SK-N-SH treated with all-trans-retinoic acid at 6 μM for 48 hours (cell line): ENCODE measurements around the gene RYR1.

ENCODE experiments used
- ATAC-seq: fragments of 200-7000 bp; cut with Tn5 transposase; 3 replicates; pipeline ENCODE4 v1.9.1; 2020; ENCODE audit warnings: mild to moderate bottlenecking, moderate library complexity
- ARNTL ChIP-seq: fragments of 450-650 bp; formaldehyde crosslinking; IDR thresholded peaks from 2 replicates; pipeline ENCODE4 v1.5.0; 2020; ENCODE audit warnings: low read depth, mild to moderate bottlenecking, moderate library complexity, borderline replicate concordance
- CREB5 ChIP-seq: fragments of 250-450 bp; sonication (Bioruptor Pico); IDR thresholded peaks from 2 replicates; pipeline ENCODE4 v1.5.1; 2020; ENCODE audit warnings: low read depth, mild to moderate bottlenecking, moderate library complexity
- CSDC2 ChIP-seq: fragments of 250-450 bp; sonication (Bioruptor Pico); IDR thresholded peaks from 2 replicates; pipeline ENCODE4 v1.5.0; 2020; ENCODE audit warnings: mild to moderate bottlenecking, moderate library complexity
- CSRNP3 ChIP-seq: fragments of 250-450 bp; sonication (Bioruptor Pico); IDR thresholded peaks from 2 replicates; pipeline ENCODE4 v1.5.1; 2021; ENCODE audit warnings: mild to moderate bottlenecking, moderate library complexity
- ESRRG ChIP-seq: fragments of 250-450 bp; sonication (Bioruptor Pico); IDR thresholded peaks from 2 replicates; pipeline ENCODE4 v1.6.1; 2021; ENCODE audit warnings: mild to moderate bottlenecking
- GLIS3 ChIP-seq: fragments of 250-450 bp; sonication (Bioruptor Pico); IDR thresholded peaks from 2 replicates; pipeline ENCODE4 v1.5.0; 2020; ENCODE audit warnings: mild to moderate bottlenecking, moderate library complexity
- ISL1 ChIP-seq: fragments of 250-450 bp; sonication (Bioruptor Pico); IDR thresholded peaks from 2 replicates; pipeline ENCODE4 v2.1.2; 2022; ENCODE audit warnings: mild to moderate bottlenecking, moderate library complexity
- OSR1 ChIP-seq: fragments of 250-450 bp; sonication (Bioruptor Pico); IDR thresholded peaks from 2 replicates; pipeline ENCODE4 v1.8.0; 2022; ENCODE audit warnings: moderate library complexity, mild to moderate bottlenecking, inconsistent platforms
- PATZ1 ChIP-seq: fragments of 250-450 bp; sonication (Bioruptor Pico); IDR thresholded peaks from 2 replicates; pipeline ENCODE4 v1.8.0; 2020; ENCODE audit warnings: mild to moderate bottlenecking, moderate library complexity, borderline replicate concordance
- POU6F1 ChIP-seq: fragments of 250-450 bp; sonication (Bioruptor Pico); IDR thresholded peaks from 2 replicates; pipeline ENCODE4 v1.8.0; 2021; ENCODE audit warnings: low read depth, mild to moderate bottlenecking, moderate library complexity, borderline replicate concordance
- PPARA ChIP-seq: fragments of 250-450 bp; sonication (Bioruptor Pico); IDR thresholded peaks from 2 replicates; pipeline ENCODE4 v1.5.0; 2020; ENCODE audit warnings: mild to moderate bottlenecking, borderline replicate concordance
- RARB ChIP-seq: fragments of 250-450 bp; sonication (Bioruptor Pico); IDR thresholded peaks from 2 replicates; pipeline ENCODE4 v1.8.0; 2021; ENCODE audit warnings: mild to moderate bottlenecking, moderate library complexity
- SNAI2 ChIP-seq: fragments of 250-450 bp; sonication (Bioruptor Pico); IDR thresholded peaks from 2 replicates; pipeline ENCODE4 v1.5.0; 2020; ENCODE audit warnings: mild to moderate bottlenecking, moderate library complexity
- TCF4 ChIP-seq: fragments of 250-450 bp; sonication (Bioruptor Pico); IDR thresholded peaks from 2 replicates; pipeline ENCODE4 v1.8.0; 2021; ENCODE audit warnings: mild to moderate bottlenecking, moderate library complexity, borderline replicate concordance
- TOX ChIP-seq: fragments of 250-450 bp; sonication (Bioruptor Pico); IDR thresholded peaks from 2 replicates; pipeline ENCODE4 v1.8.0; 2021; ENCODE audit warnings: mild to moderate bottlenecking, moderate library complexity, borderline replicate concordance
- TSHZ2 ChIP-seq: fragments of 250-450 bp; sonication (Bioruptor Pico); IDR thresholded peaks from 2 replicates; pipeline ENCODE4 v1.5.0; 2020; ENCODE audit warnings: mild to moderate bottlenecking, moderate library complexity
- ZC3H10 ChIP-seq: fragments of 250-450 bp; sonication (Bioruptor Pico); IDR thresholded peaks from 2 replicates; pipeline ENCODE4 v1.5.1; 2021; ENCODE audit warnings: mild to moderate bottlenecking, moderate library complexity
- ZFP3 ChIP-seq: fragments of 250-450 bp; sonication (Bioruptor Pico); IDR thresholded peaks from 2 replicates; pipeline ENCODE4 v1.5.0; 2020; ENCODE audit warnings: mild to moderate bottlenecking, moderate library complexity
- ZFP30 ChIP-seq: fragments of 450-650 bp; formaldehyde crosslinking; IDR thresholded peaks from 2 replicates; pipeline ENCODE4 v1.5.0; 2022; ENCODE audit warnings: mild to moderate bottlenecking, moderate library complexity
- ZNF565 ChIP-seq: fragments of 450-650 bp; formaldehyde crosslinking; conservative IDR thresholded peaks from 2 replicates; pipeline ENCODE4 v1.5.0; 2020; ENCODE audit warnings: low read depth, mild to moderate bottlenecking, moderate library complexity
- ZNF70 ChIP-seq: fragments of 450-650 bp; formaldehyde crosslinking; IDR thresholded peaks from 2 replicates; pipeline ENCODE4 v1.5.0; 2020; ENCODE audit warnings: mild to moderate bottlenecking, moderate library complexity
- ZNF8 ChIP-seq: fragments of 450-650 bp; formaldehyde crosslinking; IDR thresholded peaks from 2 replicates; pipeline ENCODE4 v1.5.0; 2020; ENCODE audit warnings: mild to moderate bottlenecking, moderate library complexity

Gene RYR1

GRCh38 chr19:38539751-38540150, 106.3 kb downstream of the RYR1 start:
- no peak for ATAC-seq
- TF ChIP-seq ZNF70 (no peak), ZFP30 (CRISPR knock-in tag) (no peak), POU6F1 (CRISPR knock-in tag) (no peak), ZNF8 (CRISPR knock-in tag) (no peak), CSRNP3 (CRISPR knock-in tag) (no peak), TCF4 (CRISPR knock-in tag) (no peak)

- TF ChIP-seq ARNTL (CRISPR knock-in tag) (no peak), TSHZ2 (CRISPR knock-in tag) (no peak), ZNF8 (CRISPR knock-in tag) (no peak), ZNF565 (CRISPR knock-in tag) (no peak), SNAI2 (CRISPR knock-in tag) (no peak), GLIS3 (no peak), OSR1 (CRISPR knock-in tag) (no peak), CSRNP3 (CRISPR knock-in tag) (no peak), PPARA (no peak), TCF4 (CRISPR knock-in tag) (no peak), ESRRG (CRISPR knock-in tag) (no peak), ZC3H10 (CRISPR knock-in tag) (no peak), TOX (CRISPR knock-in tag) (no peak)
- ATAC-seq: no peak
These were observed 108.5 kb downstream of the RYR1 start for GRCh38 chr19:38542040-38542439.

GRCh38 chr19:38543286-38543806, 109.9 kb downstream of the RYR1 start:
- ATAC-seq: no peak; the same call in 2 of the 3 replicates
- no peak for TF ChIP-seq SNAI2 (CRISPR knock-in tag)
- no peak for TF ChIP-seq CSRNP3 (CRISPR knock-in tag)
- TF ChIP-seq OSR1 (CRISPR knock-in tag): no peak
- TF ChIP-seq RARB (CRISPR knock-in tag): no peak
- no peak for TF ChIP-seq ESRRG (CRISPR knock-in tag)
- TF ChIP-seq CREB5: no peak
- no peak for TF ChIP-seq ZFP3 (CRISPR knock-in tag)
- TF ChIP-seq PATZ1 (CRISPR knock-in tag): no peak
- TF ChIP-seq CSDC2 (CRISPR knock-in tag): no peak
- no peak for TF ChIP-seq TOX (CRISPR knock-in tag)
- TF ChIP-seq ZFP30 (CRISPR knock-in tag): no peak
- TF ChIP-seq ISL1 (CRISPR knock-in tag): no peak
- TF ChIP-seq ZC3H10 (CRISPR knock-in tag): no peak
- TF ChIP-seq TCF4 (CRISPR knock-in tag): no peak
- TF ChIP-seq TSHZ2 (CRISPR knock-in tag): no peak
- TF ChIP-seq ZNF70: no peak
- no peak for TF ChIP-seq ZNF8 (CRISPR knock-in tag)
